ENCODE results near the gene PSAP.
"Not testable (repeated sequence)": the region's sequence is repeated elsewhere in the genome, so short reads cannot be mapped to it uniquely, and the experiment has no call there.

The PSAP gene

GRCh38 chr10:71850743-71851464, at the start of gene PSAP:
Gene PSAP (minus strand): TSS chr10:71851251. CDS start chr10:71851221, 30 bp downstream.
- DNase-seq, result peak; percentile 98 to 99
- TF ChIP-seq GATA1 (IDR thresholded peaks at IDR 0.05; ENCODE audit: low read depth, low read length), result peak; percentile 69
- peak; percentile 96 for TF ChIP-seq POLR2A (IDR thresholded peaks at IDR 0.05; ENCODE audit: low read length)

GRCh38 chr10:71900441-71901180, 49.6 kb upstream of the PSAP start:
- TF ChIP-seq GATA1 (IDR thresholded peaks at IDR 0.05; ENCODE audit: low read depth, low read length) (no peak), POLR2A (IDR thresholded peaks at IDR 0.05; ENCODE audit: low read length) (no peak)
- no peak for DNase-seq

- no peak for TF ChIP-seq POLR2A (IDR thresholded peaks at IDR 0.05; ENCODE audit: low read length)
- TF ChIP-seq GATA1 (IDR thresholded peaks at IDR 0.05; ENCODE audit: low read depth, low read length), result no peak
Measured at GRCh38 chr10:71899665-71900412, 48.8 kb upstream of the PSAP start.

GRCh38 chr10:71898346-71898745, 47.3 kb upstream of the PSAP start:
- not testable (repeated sequence) for DNase-seq

More at GRCh38 chr10:71899665-71900412, 48.8 kb upstream of the PSAP start:
- DNase-seq, result no peak

- peak; percentile 50 to 57 for DNase-seq
- TF ChIP-seq POLR2A (IDR thresholded peaks at IDR 0.05; ENCODE audit: low read length), result no peak
- TF ChIP-seq GATA1 (IDR thresholded peaks at IDR 0.05; ENCODE audit: low read depth, low read length), result no peak
Measured at GRCh38 chr10:71893920-71894319, 42.9 kb upstream of the PSAP start.

- no peak for DNase-seq
- TF ChIP-seq POLR2A (IDR thresholded peaks at IDR 0.05; ENCODE audit: low read length) (no peak), GATA1 (IDR thresholded peaks at IDR 0.05; ENCODE audit: low read depth, low read length) (no peak)
Measured at GRCh38 chr10:71893258-71893815, 42.3 kb upstream of the PSAP start.

- no peak for DNase-seq
- TF ChIP-seq POLR2A (IDR thresholded peaks at IDR 0.05; ENCODE audit: low read length), result no peak
- TF ChIP-seq GATA1 (IDR thresholded peaks at IDR 0.05; ENCODE audit: low read depth, low read length), result no peak
Measured at GRCh38 chr10:71891437-71891836, 40.4 kb upstream of the PSAP start.

- DNase-seq, result peak in 1 of 2 experiments; percentile 54
- TF ChIP-seq POLR2A (IDR thresholded peaks at IDR 0.05; ENCODE audit: low read length), result no peak
- TF ChIP-seq GATA1 (IDR thresholded peaks at IDR 0.05; ENCODE audit: low read depth, low read length), result no peak
Measured at GRCh38 chr10:71889388-71889987, 38.4 kb upstream of the PSAP start.

- DNase-seq, result peak; percentile 76 to 85
- TF ChIP-seq GATA1 (IDR thresholded peaks at IDR 0.05; ENCODE audit: low read depth, low read length), result no peak
- TF ChIP-seq POLR2A (IDR thresholded peaks at IDR 0.05; ENCODE audit: low read length), result no peak
Measured at GRCh38 chr10:71888623-71889387, 37.8 kb upstream of the PSAP start.

- TF ChIP-seq POLR2A (IDR thresholded peaks at IDR 0.05; ENCODE audit: low read length), result no peak
- no peak for TF ChIP-seq GATA1 (IDR thresholded peaks at IDR 0.05; ENCODE audit: low read depth, low read length)
- DNase-seq, result no peak
Measured at GRCh38 chr10:71888248-71888622, 37.2 kb upstream of the PSAP start.

GRCh38 chr10:71887743-71888142, 36.7 kb upstream of the PSAP start:
- no peak for TF ChIP-seq GATA1 (IDR thresholded peaks at IDR 0.05; ENCODE audit: low read depth, low read length)
- no peak for TF ChIP-seq POLR2A (IDR thresholded peaks at IDR 0.05; ENCODE audit: low read length)
- no peak for DNase-seq

GRCh38 chr10:71882813-71883659, 32.0 kb upstream of the PSAP start:
- DNase-seq, result peak; percentile 58 to 67
- TF ChIP-seq POLR2A (IDR thresholded peaks at IDR 0.05; ENCODE audit: low read length) (no peak), GATA1 (IDR thresholded peaks at IDR 0.05; ENCODE audit: low read depth, low read length) (no peak)
